Thyroid gland (tissue), 4 donors: ENCODE data around the gene MYH7B. TPM values are rescaled to one million over a fixed set of nuclear protein-coding genes. Genes with fewer than 3 reads are reported as not detected.

Experiments
- DNase-seq, 2 donors: peaks; one replicate each; pipeline ENCODE4 v3.0.0-alpha.2; 2019
- H3K27ac ChIP-seq, 3 donors: fragments of 200-600 bp; sonication (generic); 1 replicate in 2 of 3; 2 replicates in 1 of 3; pipeline ENCODE4 v1.5.1; 2016 to 2019; ENCODE audit warnings: mild to moderate bottlenecking in 1 of 3, moderate library complexity in 1 of 3
- H3K27me3 ChIP-seq: fragments of 200-600 bp; sonication (generic); one replicate; pipeline ENCODE4 v1.5.1; 2019
- H3K36me3 ChIP-seq, 2 donors: fragments of 200-600 bp; sonication (generic); one replicate each; pipeline ENCODE4 v1.5.1; 2016 to 2019
- H3K4me1 ChIP-seq, 2 donors: fragments of 200-600 bp; sonication (generic); one replicate each; pipeline ENCODE4 v1.5.1; 2017 to 2019
- H3K4me3 ChIP-seq, 3 donors: fragments of 200-600 bp; sonication (generic); replicated peaks in 1 of 3; 1 replicate in 2 of 3; 2 replicates in 1 of 3; pipeline ENCODE4 v1.5.1; 2016; ENCODE audit warnings: mild to moderate bottlenecking in 1 of 3
- H3K9me3 ChIP-seq: fragments of 200-600 bp; sonication (generic); one replicate; pipeline ENCODE4 v1.5.1; 2017
- CTCF ChIP-seq, 6 experiments: fragments of 200-600 bp in 3 of 6; fragments of 450-650 bp in 3 of 6; sonication (generic) in 3 of 6; IDR thresholded peaks; one replicate each; pipeline ENCODE4 v1.5.1; 2016 to 2019; ENCODE audit warnings: antibody characterized with exemption in 6 of 6, mild to moderate bottlenecking in 2 of 6, inconsistent platforms in 1 of 6, moderate library complexity in 1 of 6
- POLR2A ChIP-seq, 2 donors: fragments of 450-650 bp; IDR thresholded peaks; one replicate each; pipeline ENCODE4 v1.6.1; 2017; ENCODE audit warnings: antibody characterized with exemption in 2 of 2, mild to moderate bottlenecking in 2 of 2, moderate library complexity in 1 of 2
- WGBS, 2 donors: methylation state at CpG; one replicate each; pipeline ENCODE4 v1.1.5; 2017; 5-methylcytosine and 5-hydroxymethylcytosine counted together
- intact Hi-C: fragments of 100-400 bp; cut with DNase I; formaldehyde crosslinking; loops from one replicate; pipeline ENCODE4 v1.15.1; 2023
- total RNA-seq, 4 donors: library from RNA; depleted of rRNA; stranded (reverse); fragments of >200 nt; gene quantifications; one replicate each; pipeline ENCODE4 v1.2.3, GENCODE V29; 2016

Gene MYH7B
- total RNA-seq, 4 donors from 2014 or later, result 0.63 to 2.0 (median 1.4) TPM

- WGBS, 2 donors, result 72 to 79% methylated on average over 4 to 5 of the region's 5 CpGs
- no peak overlapping the region for H3K4me3 ChIP-seq
- H3K9me3 ChIP-seq, result no peaks in the 10 kb centered on the region
- TF ChIP-seq CTCF (IDR thresholded peaks at IDR 0.05) (no peak), POLR2A (IDR thresholded peaks at IDR 0.05) (no peak)
- intact Hi-C loops, result no loop called here
- DNase-seq, result no peak
- H3K27me3 ChIP-seq, result no peaks in the 10 kb centered on the region
- no peaks in the 10 kb centered on the region for H3K4me1 ChIP-seq
- no peak overlapping the region for H3K27ac ChIP-seq
- H3K36me3 ChIP-seq, result no peaks in the 10 kb centered on the region
Observed at GRCh38 chr20:34967421-34967820, 11.8 kb downstream of the MYH7B start.

GRCh38 chr20:34968042-34968775 is 12.5 kb downstream of the MYH7B start:
- Histone ChIP-seq H3K9me3 (no peaks in the 10 kb centered on the region), H3K27me3 (no peaks in the 10 kb centered on the region), H3K4me3 (no peak overlapping the region), H3K36me3 (no peaks in the 10 kb centered on the region), H3K4me1 (no peaks in the 10 kb centered on the region), H3K27ac (no peak overlapping the region)
- intact Hi-C loops, result no loop called here
- no peak for DNase-seq
- 83 to 87% methylated on average over 7 of the region's 7 CpGs for WGBS, 2 donors
- no peak for TF ChIP-seq POLR2A (IDR thresholded peaks at IDR 0.05)
- TF ChIP-seq CTCF (IDR thresholded peaks at IDR 0.05), result no peak

- Histone ChIP-seq H3K4me1 (no peaks in the 10 kb centered on the region), H3K27ac (no peak overlapping the region), H3K9me3 (no peaks in the 10 kb centered on the region), H3K27me3 (no peaks in the 10 kb centered on the region), H3K4me3 (no peak overlapping the region), H3K36me3 (no peaks in the 10 kb centered on the region)
- intact Hi-C loops, result no loop called here
- no peak for TF ChIP-seq CTCF (IDR thresholded peaks at IDR 0.05)
- no peak for TF ChIP-seq POLR2A (IDR thresholded peaks at IDR 0.05)
- 90 to 91% methylated on average over 7 of the region's 7 CpGs for WGBS, 2 donors
- DNase-seq, result no peak
Observed at GRCh38 chr20:34970193-34970840, 14.6 kb downstream of the MYH7B start.

GRCh38 chr20:34970846-34971560 is 15.3 kb downstream of the MYH7B start:
- intact Hi-C loops, result no loop called here
- TF ChIP-seq POLR2A (IDR thresholded peaks at IDR 0.05), result no peak
- no peak for TF ChIP-seq CTCF (IDR thresholded peaks at IDR 0.05)

More at GRCh38 chr20:34970846-34971560, 15.3 kb downstream of the MYH7B start:
- H3K4me1 ChIP-seq, result no peaks in the 10 kb centered on the region
- H3K9me3 ChIP-seq, result no peaks in the 10 kb centered on the region
- H3K27ac ChIP-seq, result no peak overlapping the region
- 92% methylated on average over 8 to 9 of the region's 9 CpGs for WGBS, 2 donors
- no peaks in the 10 kb centered on the region for H3K27me3 ChIP-seq
- no peaks in the 10 kb centered on the region for H3K36me3 ChIP-seq
- DNase-seq, result no peak
- no peak overlapping the region for H3K4me3 ChIP-seq
